Panc1 (cell line): ENCODE results near the gene TMEM163. TPM values are rescaled to one million over a fixed set of nuclear protein-coding genes. Genes with fewer than 3 reads are reported as not detected.
"Not testable (repeated sequence)": the region's sequence is repeated elsewhere in the genome, so short reads cannot be mapped to it uniquely, and the experiment has no call there.

Experiments used
- ATAC-seq: fragments of 200-7000 bp; cut with Tn5 transposase; 2 replicates; pipeline ENCODE4 v1.9.1; 2020; ENCODE audit warnings: mild to moderate bottlenecking, moderate library complexity
- BruUV-seq: library from RNA; stranded (reverse); fragments of 400-500 nt; replicated peaks from 2 replicates; lab custom pipeline; 2021; lab: Mats Ljungman, UMichigan
- CTCF ChIA-PET: fragments of 300-600 bp; sonication (Branson Sonifier 250); formaldehyde crosslinking; loops from one replicate; lab custom pipeline; 2022; ENCODE audit warnings: antibody characterized with exemption; lab: Charles Lee
- POLR2A ChIA-PET: fragments of 300-600 bp; sonication (Branson Sonifier 250); formaldehyde crosslinking; loops from one replicate; lab custom pipeline; 2022; ENCODE audit warnings: antibody characterized with exemption; lab: Charles Lee
- DNase-seq: peaks from one replicate; pipeline ENCODE4 v3.0.0-alpha.2; 2010; ENCODE audit warnings: low read depth, low spot score
- H3K27ac ChIP-seq: 2 replicates; pipeline ENCODE4 v1.5.1; 2011; ENCODE audit warnings: mild to moderate bottlenecking, low read length, inconsistent platforms
- H3K27me3 ChIP-seq: fragments of 200-500 bp; sonication (Bioruptor generic); 2 replicates; pipeline ENCODE4 v1.6.0; 2014; ENCODE audit warnings: low read length, inconsistent platforms; ENCODE audit not compliant: control insufficient read depth, insufficient read depth
- H3K36me3 ChIP-seq: fragments of 200-500 bp; sonication (Bioruptor generic); 2 replicates; pipeline ENCODE4 v1.5.1; 2014; ENCODE audit warnings: inconsistent platforms, mild to moderate bottlenecking, low read length, moderate library complexity; ENCODE audit not compliant: control insufficient read depth, insufficient read depth
- H3K4me1 ChIP-seq: 2 replicates; pipeline ENCODE4 v1.5.1; 2011; ENCODE audit warnings: inconsistent platforms, mild to moderate bottlenecking, low read length, moderate library complexity; ENCODE audit not compliant: control insufficient read depth, insufficient read depth
- H3K4me3 ChIP-seq, 2 experiments: 2 replicates each; pipeline ENCODE4 v1.5.1; 2011 to 2012; ENCODE audit warnings: low read depth in 2 of 2, low read length in 2 of 2, mild to moderate bottlenecking in 2 of 2, inconsistent platforms in 1 of 2, moderate library complexity in 1 of 2
- H3K9me3 ChIP-seq: fragments of 200-500 bp; sonication (Bioruptor generic); 2 replicates; pipeline ENCODE4 v1.5.1; 2014; ENCODE audit warnings: low read depth, mild to moderate bottlenecking, inconsistent platforms, low read length, moderate library complexity; ENCODE audit not compliant: control insufficient read depth, insufficient read depth
- CTCF ChIP-seq: fragments of 450-650 bp; IDR thresholded peaks from 2 replicates; pipeline ENCODE4 v1.5.1; 2017; ENCODE audit warnings: mild to moderate bottlenecking
- POLR2AphosphoS5 ChIP-seq: IDR thresholded peaks from 2 replicates; pipeline ENCODE4 v1.6.1; 2012; ENCODE audit warnings: mild to moderate bottlenecking, low read depth, low read length, moderate library complexity
- REST ChIP-seq, 2 experiments: IDR thresholded peaks; 2 replicates each; pipeline ENCODE4 v1.6.1; 2011 to 2012; ENCODE audit warnings: low read depth in 2 of 2, control low read depth in 1 of 2, low read length in 1 of 2, mild to moderate bottlenecking in 1 of 2, moderate library complexity in 1 of 2; ENCODE audit not compliant: insufficient read depth in 1 of 2
- SIN3A ChIP-seq: IDR thresholded peaks from 2 replicates; pipeline ENCODE4 v1.6.1; 2012; ENCODE audit warnings: low read depth, mild to moderate bottlenecking, low read length, moderate library complexity, borderline replicate concordance; ENCODE audit not compliant: insufficient read depth
- TCF7L2 ChIP-seq: IDR thresholded peaks from 2 replicates; pipeline ENCODE4 v1.6.1; 2011; ENCODE audit warnings: mild to moderate bottlenecking, low read depth, low read length, inconsistent platforms
- in situ Hi-C: cut with HindIII; loops from 2 replicates; pipeline ENCODE4 v1.10.0; 2016; ENCODE audit warnings: low sequenced_read_pairs, low pct_unique_long_range_greater_than_20kb
- intact Hi-C: fragments of 100-400 bp; cut with micrococcal nuclease; formaldehyde crosslinking; loops from one replicate; pipeline ENCODE4 v1.10.0; 2022; ENCODE audit not compliant: unreplicated experiment
- total RNA-seq: library from RNA; stranded (reverse); gene quantifications from one replicate; pipeline ENCODE4 v1.2.1, GENCODE V29; 2021; ENCODE audit not compliant: unreplicated experiment

The TMEM163 gene
- total RNA-seq, 1 experiment from 2014 or later = not detected

- TF ChIP-seq SIN3A = no peak
- no peak for TF ChIP-seq REST (IDR thresholded peaks at IDR 0.05; ENCODE audit: insufficient read depth in 1 of 2, low read depth in 2 of 2, low read length in 1 of 2)
- TF ChIP-seq CTCF = no peak
- no peak for TF ChIP-seq POLR2AphosphoS5
- in situ Hi-C loops = no loop called here
- CTCF ChIA-PET = no interaction called here
- Histone ChIP-seq H3K27ac (no peak overlapping the region), H3K36me3 (no peaks in the 10 kb centered on the region), H3K27me3 (no peaks in the 10 kb centered on the region), H3K4me1 (no peaks in the 10 kb centered on the region), H3K4me3 (no peak overlapping the region), H3K9me3 (no peaks in the 10 kb centered on the region)
- POLR2A ChIA-PET = no interaction called here
- no TSS peak for BruUV-seq
- no peak for DNase-seq
- intact Hi-C loops = no loop called here
- no peak for ATAC-seq
Measured at GRCh38 chr2:134760385-134760784, 41.6 kb upstream of the TMEM163 start.

GRCh38 chr2:134758633-134759032 lies 39.8 kb upstream of the TMEM163 start:
- Histone ChIP-seq H3K4me1 (no peaks in the 10 kb centered on the region), H3K36me3 (no peaks in the 10 kb centered on the region), H3K9me3 (no peaks in the 10 kb centered on the region), H3K27ac (no peak overlapping the region), H3K4me3 (no peak overlapping the region), H3K27me3 (no peaks in the 10 kb centered on the region; the same call in 1 of the 2 replicates)
- intact Hi-C loops = no loop called here
- in situ Hi-C loops = no loop called here
- TF ChIP-seq SIN3A (no peak), POLR2AphosphoS5 (no peak), TCF7L2 (no peak), REST (IDR thresholded peaks at IDR 0.05; ENCODE audit: insufficient read depth in 1 of 2, low read depth in 2 of 2, low read length in 1 of 2) (no peak), CTCF (no peak)
- no peak for ATAC-seq
- POLR2A ChIA-PET = interaction anchor here (0.6 kb wide), 1 partner anchor 75 kb away, joined by 3 read pairs; no protein-coding TSS in a partner anchor
- CTCF ChIA-PET = no interaction called here
- BruUV-seq = no TSS peak
- DNase-seq = no peak

DNA sequence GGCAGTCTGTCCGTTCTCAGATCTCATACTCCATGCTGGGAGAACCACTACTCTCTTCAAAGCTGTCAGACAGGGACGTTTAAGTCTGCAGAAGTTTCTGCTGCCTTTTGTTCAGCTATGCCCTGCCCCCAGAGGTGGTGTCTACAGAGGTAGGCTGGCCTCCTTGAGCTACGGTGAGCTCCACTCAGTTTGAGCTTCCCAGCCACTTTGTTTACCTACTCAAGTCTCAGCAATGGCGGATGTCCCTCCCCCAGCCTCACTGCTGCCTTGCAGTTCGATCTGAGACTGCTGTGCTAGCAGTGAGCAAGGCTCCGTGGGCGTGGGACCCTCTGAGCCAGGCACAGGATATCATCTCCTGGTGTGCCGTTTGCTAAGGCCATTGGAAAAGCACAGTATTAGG lies 33.2 kb upstream of the TMEM163 start:
- intact Hi-C loops, H3K9me3 ChIP-seq, POLR2A ChIA-PET, CTCF ChIA-PET, H3K4me1 ChIP-seq, DNase-seq, H3K27ac ChIP-seq, BruUV-seq, in situ Hi-C loops, H3K27me3 ChIP-seq, ATAC-seq, H3K36me3 ChIP-seq, H3K4me3 ChIP-seq: not testable (repeated sequence)
